GM21825 (cell line): Measurements from ENCODE around the gene NTF3.

Source experiments
- ATAC-seq: cut with Tn5 transposase; IDR thresholded peaks from one replicate; pipeline ENCODE4 v1.9.1; 2021; ENCODE audit warnings: mild to moderate bottlenecking, moderate library complexity; ENCODE audit not compliant: unreplicated experiment

NTF3 gene

GRCh38 chr12:5456030-5456429 is 24.1 kb downstream of the NTF3 start:
- ATAC-seq = no peak

GRCh38 chr12:5456906-5457305 is 25.0 kb downstream of the NTF3 start:
- no peak for ATAC-seq

GRCh38 chr12:5458229-5459050 is 26.5 kb downstream of the NTF3 start:
- no peak for ATAC-seq

- ATAC-seq = no peak
Measured at GRCh38 chr12:5459051-5459782, 27.3 kb downstream of the NTF3 start.

- ATAC-seq = no peak
Measured at GRCh38 chr12:5460817-5461216, 28.9 kb downstream of the NTF3 start.

- ATAC-seq = no peak
Measured at GRCh38 chr12:5461966-5462365, 30.1 kb downstream of the NTF3 start.

- ATAC-seq = no peak
Measured at GRCh38 chr12:5464096-5464495, 32.2 kb downstream of the NTF3 start.

- ATAC-seq = no peak
Measured at GRCh38 chr12:5465384-5465783, 33.5 kb downstream of the NTF3 start.

GRCh38 chr12:5466521-5466960 is 34.6 kb downstream of the NTF3 start:
- ATAC-seq = no peak

- ATAC-seq = no peak
Measured at GRCh38 chr12:5467931-5468330, 36.0 kb downstream of the NTF3 start.

- no peak for ATAC-seq
Measured at GRCh38 chr12:5470221-5470620, 38.3 kb downstream of the NTF3 start.

GRCh38 chr12:5470703-5471102 is 38.8 kb downstream of the NTF3 start:
- ATAC-seq = no peak

GRCh38 chr12:5473076-5473782 is 41.3 kb downstream of the NTF3 start:
- no peak for ATAC-seq

GRCh38 chr12:5473783-5474116 is 41.8 kb downstream of the NTF3 start:
- no peak for ATAC-seq

GRCh38 chr12:5476356-5476755 is 44.4 kb downstream of the NTF3 start:
- ATAC-seq = no peak

GRCh38 chr12:5478081-5478706 is 46.3 kb downstream of the NTF3 start:
- ATAC-seq = no peak

GRCh38 chr12:5479761-5480160 is 47.9 kb downstream of the NTF3 start:
- ATAC-seq = no peak

- no peak for ATAC-seq
Measured at GRCh38 chr12:5480218-5480937, 48.5 kb downstream of the NTF3 start.

- no peak for ATAC-seq
Measured at GRCh38 chr12:5480938-5481303, 49.0 kb downstream of the NTF3 start.

GRCh38 chr12:5481645-5482044 is 49.7 kb downstream of the NTF3 start:
- no peak for ATAC-seq

- no peak for ATAC-seq
Measured at GRCh38 chr12:5484426-5484825, 52.5 kb downstream of the NTF3 start.
